Measurements from ENCODE around the gene SMG9.
A peak's percentile ranks its signal among the peaks of the same experiment; 100 is the strongest.

SMG9 gene

GRCh38 chr19:43752287-43752875 lies 2.4 kb downstream of the SMG9 start:
- peak; percentile 62 for DNase-seq

- peak; percentile 41 for DNase-seq
These were observed 3.1 kb downstream of the SMG9 start for GRCh38 chr19:43751466-43752220.

GRCh38 chr19:43749898-43750297 lies 4.9 kb downstream of the SMG9 start:
- DNase-seq: no peak

GRCh38 chr19:43749152-43749551 lies 5.6 kb downstream of the SMG9 start:
- DNase-seq: no peak

GRCh38 chr19:43748685-43749084 lies 6.1 kb downstream of the SMG9 start:
- no peak for DNase-seq

GRCh38 chr19:43748205-43748594 lies 6.6 kb downstream of the SMG9 start:
- DNase-seq: no peak

GRCh38 chr19:43747557-43748204 lies 7.1 kb downstream of the SMG9 start:
- no peak for DNase-seq

- no peak for DNase-seq
These were observed 11.7 kb downstream of the SMG9 start for GRCh38 chr19:43743059-43743458.

- DNase-seq: no peak
These were observed 13.5 kb downstream of the SMG9 start for GRCh38 chr19:43741075-43741825.

- DNase-seq: no peak
These were observed 15.1 kb downstream of the SMG9 start for GRCh38 chr19:43739439-43740235.

GRCh38 chr19:43738780-43739211 lies 16.0 kb downstream of the SMG9 start:
- no peak for DNase-seq

- DNase-seq: no peak
These were observed 18.8 kb downstream of the SMG9 start for GRCh38 chr19:43735957-43736356.

GRCh38 chr19:43735013-43735412 lies 19.7 kb downstream of the SMG9 start:
- no peak for DNase-seq

- no peak for DNase-seq
These were observed 22.9 kb downstream of the SMG9 start for GRCh38 chr19:43731846-43732245.

- DNase-seq: no peak
These were observed 23.4 kb downstream of the SMG9 start for GRCh38 chr19:43731346-43731745.

- DNase-seq: no peak
These were observed 24.8 kb downstream of the SMG9 start for GRCh38 chr19:43729919-43730318.

- no peak for DNase-seq
These were observed 27.2 kb downstream of the SMG9 start for GRCh38 chr19:43727593-43727853.

- DNase-seq: no peak
These were observed 27.8 kb downstream of the SMG9 start for GRCh38 chr19:43726736-43727592.

GRCh38 chr19:43725468-43725867 lies 29.3 kb downstream of the SMG9 start:
- DNase-seq: no peak

GRCh38 chr19:43724896-43725295 lies 29.9 kb downstream of the SMG9 start:
- DNase-seq: no peak

- no peak for DNase-seq
These were observed 31.2 kb downstream of the SMG9 start for GRCh38 chr19:43723588-43723987.

Data from activated CD4-positive, alpha-beta T cell treated with anti-CD3 and anti-CD28 coated beads, Interleukin-2, Interleukin-6, amounts not matched to agents 100 ng/mL and 50 ng/mL, durations not matched to agents 16 hours and 8 hours (primary cell).